Measurements from ENCODE around the gene FAM184B.

The FAM184B gene

GRCh38 chr4:17623451-17624001 is 157.9 kb downstream of the FAM184B start:
- Histone ChIP-seq H3K27me3 (ENCODE audit: control insufficient read depth, insufficient read depth, low read length) (no peaks in the 10 kb centered on the region), H3K4me1 (ENCODE audit: control insufficient read depth, low read depth, low read length) (no peaks in the 10 kb centered on the region), H3K9ac (ENCODE audit: low read length) (no peak overlapping the region), H3K9me3 (ENCODE audit: control insufficient read depth, low read depth, low read length) (no peaks in the 10 kb centered on the region), H3K36me3 (ENCODE audit: control insufficient read depth, low read depth, low read length) (peaks cover 86% of the 10 kb centered on the region), H3K27ac (ENCODE audit: low read length) (no peak overlapping the region), H3K4me3 (ENCODE audit: low read length) (no peak overlapping the region)

DNA sequence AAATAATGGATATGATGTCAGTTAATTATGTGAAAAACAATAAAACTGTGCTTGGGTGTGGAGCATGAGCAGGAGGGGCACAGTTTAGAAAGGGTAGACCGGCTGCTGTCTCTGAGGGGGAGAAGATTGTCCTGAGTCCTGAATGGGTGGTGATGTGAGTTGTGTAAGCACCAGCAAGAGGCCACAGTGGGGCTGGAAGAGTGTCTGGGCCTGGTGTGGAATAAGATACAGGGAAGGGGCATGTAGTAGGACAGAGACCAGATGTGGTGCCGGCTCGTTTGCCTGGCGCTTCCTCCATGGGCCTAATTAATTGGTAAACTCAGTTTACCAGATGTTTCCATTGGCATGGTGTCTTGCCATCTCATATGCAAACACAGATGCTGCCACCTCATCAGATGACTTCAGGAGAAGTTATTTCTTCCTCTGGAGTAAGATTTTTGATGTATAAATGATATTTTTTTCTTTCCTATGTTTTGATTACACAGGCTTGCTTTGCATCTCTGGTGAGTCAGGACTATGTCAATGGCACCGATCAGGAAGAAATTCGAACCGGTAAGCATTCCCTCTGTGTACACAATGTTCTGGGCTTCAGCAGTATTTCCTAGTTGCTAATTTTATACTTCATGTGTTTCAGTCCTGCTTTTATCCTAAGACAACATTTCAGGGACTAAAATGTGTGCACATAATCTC is 161.9 kb downstream of the FAM184B start:
- H3K4me1 ChIP-seq (ENCODE audit: control insufficient read depth, low read depth, low read length): no peaks in the 10 kb centered on the region
- no peak overlapping the region for H3K9ac ChIP-seq (ENCODE audit: low read length)
- H3K36me3 ChIP-seq (ENCODE audit: control insufficient read depth, low read depth, low read length): peaks cover 61% of the 10 kb centered on the region
- no peaks in the 10 kb centered on the region for H3K27me3 ChIP-seq (ENCODE audit: control insufficient read depth, insufficient read depth, low read length)
- no peak overlapping the region for H3K4me3 ChIP-seq (ENCODE audit: low read length)
- no peak overlapping the region for H3K27ac ChIP-seq (ENCODE audit: low read length)
- no peaks in the 10 kb centered on the region for H3K9me3 ChIP-seq (ENCODE audit: control insufficient read depth, low read depth, low read length)

GRCh38 chr4:17618926-17619325 is 162.5 kb downstream of the FAM184B start:
- H3K36me3 ChIP-seq (ENCODE audit: control insufficient read depth, low read depth, low read length): peaks cover 55% of the 10 kb centered on the region
- H3K4me1 ChIP-seq (ENCODE audit: control insufficient read depth, low read depth, low read length): no peaks in the 10 kb centered on the region
- no peak overlapping the region for H3K9ac ChIP-seq (ENCODE audit: low read length)

GRCh38 chr4:17616283-17616682 is 165.1 kb downstream of the FAM184B start:
- Histone ChIP-seq H3K9ac (ENCODE audit: low read length) (no peak overlapping the region), H3K9me3 (ENCODE audit: control insufficient read depth, low read depth, low read length) (no peaks in the 10 kb centered on the region), H3K4me3 (ENCODE audit: low read length) (no peak overlapping the region), H3K36me3 (ENCODE audit: control insufficient read depth, low read depth, low read length) (peaks cover 29% of the 10 kb centered on the region), H3K27me3 (ENCODE audit: control insufficient read depth, insufficient read depth, low read length) (no peaks in the 10 kb centered on the region), H3K27ac (ENCODE audit: low read length) (no peak overlapping the region), H3K4me1 (ENCODE audit: control insufficient read depth, low read depth, low read length) (no peaks in the 10 kb centered on the region)

More at GRCh38 chr4:17618926-17619325, 162.5 kb downstream of the FAM184B start:
- Histone ChIP-seq H3K27me3 (ENCODE audit: control insufficient read depth, insufficient read depth, low read length) (no peaks in the 10 kb centered on the region), H3K27ac (ENCODE audit: low read length) (no peak overlapping the region), H3K4me3 (ENCODE audit: low read length) (no peak overlapping the region), H3K9me3 (ENCODE audit: control insufficient read depth, low read depth, low read length) (no peaks in the 10 kb centered on the region)

- Histone ChIP-seq H3K36me3 (ENCODE audit: control insufficient read depth, low read depth, low read length) (peaks cover 14% of the 10 kb centered on the region), H3K9me3 (ENCODE audit: control insufficient read depth, low read depth, low read length) (no peaks in the 10 kb centered on the region), H3K4me3 (ENCODE audit: low read length) (peak within 1 kb of the TSS; percentile 88), H3K9ac (ENCODE audit: low read length) (peak within 1 kb of the TSS; percentile 98), H3K4me1 (ENCODE audit: control insufficient read depth, low read depth, low read length) (no peaks in the 10 kb centered on the region), H3K27me3 (ENCODE audit: control insufficient read depth, insufficient read depth, low read length) (no peaks in the 10 kb centered on the region), H3K27ac (ENCODE audit: low read length) (peak within 1 kb of the TSS; percentile 97)
These were observed 166.8 kb downstream of the FAM184B start, which contains the start of gene MED28 for GRCh38 chr4:17614416-17615299. TSS of gene MED28 (plus strand) at chr4:17614641. CDS start at chr4:17614655, 14 bp downstream.

GRCh38 chr4:17613761-17614415 is 167.5 kb downstream of the FAM184B start:
- peak overlapping the region; percentile 88 for H3K4me3 ChIP-seq (ENCODE audit: low read length)
- H3K4me1 ChIP-seq (ENCODE audit: control insufficient read depth, low read depth, low read length): no peaks in the 10 kb centered on the region
- peaks cover 14% of the 10 kb centered on the region for H3K36me3 ChIP-seq (ENCODE audit: control insufficient read depth, low read depth, low read length)
- peak overlapping the region; percentile 98 for H3K9ac ChIP-seq (ENCODE audit: low read length)
- H3K9me3 ChIP-seq (ENCODE audit: control insufficient read depth, low read depth, low read length): no peaks in the 10 kb centered on the region
- no peaks in the 10 kb centered on the region for H3K27me3 ChIP-seq (ENCODE audit: control insufficient read depth, insufficient read depth, low read length)
- no peak overlapping the region for H3K27ac ChIP-seq (ENCODE audit: low read length)

GRCh38 chr4:17605236-17605635 is 176.2 kb downstream of the FAM184B start:
- H3K9ac ChIP-seq (ENCODE audit: low read length): no peak overlapping the region
- H3K27ac ChIP-seq (ENCODE audit: low read length): no peak overlapping the region
- no peaks in the 10 kb centered on the region for H3K4me1 ChIP-seq (ENCODE audit: control insufficient read depth, low read depth, low read length)
- H3K36me3 ChIP-seq (ENCODE audit: control insufficient read depth, low read depth, low read length): peaks cover 43% of the 10 kb centered on the region
- no peak overlapping the region for H3K4me3 ChIP-seq (ENCODE audit: low read length)
- no peaks in the 10 kb centered on the region for H3K27me3 ChIP-seq (ENCODE audit: control insufficient read depth, insufficient read depth, low read length)
- no peaks in the 10 kb centered on the region for H3K9me3 ChIP-seq (ENCODE audit: control insufficient read depth, low read depth, low read length)

DNA sequence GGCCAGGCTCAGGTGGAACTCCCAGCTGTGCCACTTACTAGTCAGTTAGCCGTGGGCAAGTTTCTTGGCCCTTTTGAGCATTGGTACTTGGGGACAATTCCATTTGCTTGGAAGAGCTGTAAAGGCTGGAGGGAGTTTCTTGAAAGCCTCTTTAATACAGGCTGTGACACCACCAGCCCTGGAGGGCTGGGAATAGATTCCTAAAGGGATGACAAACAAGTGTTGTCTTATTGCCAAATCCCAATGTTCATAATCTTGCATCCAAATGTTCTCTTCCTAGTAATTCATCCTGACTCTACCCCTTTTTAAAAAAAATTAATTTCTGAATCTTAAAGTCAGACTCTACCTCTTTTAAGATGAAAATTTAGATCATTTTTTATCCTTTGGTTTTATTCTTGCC is 181.6 kb downstream of the FAM184B start:
- Histone ChIP-seq H3K27me3 (ENCODE audit: control insufficient read depth, insufficient read depth, low read length) (no peaks in the 10 kb centered on the region), H3K9ac (ENCODE audit: low read length) (no peak overlapping the region), H3K9me3 (ENCODE audit: control insufficient read depth, low read depth, low read length) (no peaks in the 10 kb centered on the region), H3K4me1 (ENCODE audit: control insufficient read depth, low read depth, low read length) (no peaks in the 10 kb centered on the region), H3K36me3 (ENCODE audit: control insufficient read depth, low read depth, low read length) (peaks cover 29% of the 10 kb centered on the region), H3K4me3 (ENCODE audit: low read length) (no peak overlapping the region), H3K27ac (ENCODE audit: low read length) (no peak overlapping the region)

GRCh38 chr4:17597517-17597916 is 183.9 kb downstream of the FAM184B start:
- H3K36me3 ChIP-seq (ENCODE audit: control insufficient read depth, low read depth, low read length): peaks cover 29% of the 10 kb centered on the region
- no peak overlapping the region for H3K27ac ChIP-seq (ENCODE audit: low read length)
- H3K9ac ChIP-seq (ENCODE audit: low read length): no peak overlapping the region
- no peak overlapping the region for H3K4me3 ChIP-seq (ENCODE audit: low read length)
- H3K27me3 ChIP-seq (ENCODE audit: control insufficient read depth, insufficient read depth, low read length): no peaks in the 10 kb centered on the region
- no peaks in the 10 kb centered on the region for H3K4me1 ChIP-seq (ENCODE audit: control insufficient read depth, low read depth, low read length)
- H3K9me3 ChIP-seq (ENCODE audit: control insufficient read depth, low read depth, low read length): no peaks in the 10 kb centered on the region

GRCh38 chr4:17595471-17596005 is 185.9 kb downstream of the FAM184B start:
- Histone ChIP-seq H3K4me1 (ENCODE audit: control insufficient read depth, low read depth, low read length) (no peaks in the 10 kb centered on the region), H3K9ac (ENCODE audit: low read length) (no peak overlapping the region), H3K4me3 (ENCODE audit: low read length) (no peak overlapping the region), H3K9me3 (ENCODE audit: control insufficient read depth, low read depth, low read length) (no peaks in the 10 kb centered on the region), H3K36me3 (ENCODE audit: control insufficient read depth, low read depth, low read length) (peaks cover 20% of the 10 kb centered on the region), H3K27me3 (ENCODE audit: control insufficient read depth, insufficient read depth, low read length) (no peaks in the 10 kb centered on the region), H3K27ac (ENCODE audit: low read length) (no peak overlapping the region)

DNA sequence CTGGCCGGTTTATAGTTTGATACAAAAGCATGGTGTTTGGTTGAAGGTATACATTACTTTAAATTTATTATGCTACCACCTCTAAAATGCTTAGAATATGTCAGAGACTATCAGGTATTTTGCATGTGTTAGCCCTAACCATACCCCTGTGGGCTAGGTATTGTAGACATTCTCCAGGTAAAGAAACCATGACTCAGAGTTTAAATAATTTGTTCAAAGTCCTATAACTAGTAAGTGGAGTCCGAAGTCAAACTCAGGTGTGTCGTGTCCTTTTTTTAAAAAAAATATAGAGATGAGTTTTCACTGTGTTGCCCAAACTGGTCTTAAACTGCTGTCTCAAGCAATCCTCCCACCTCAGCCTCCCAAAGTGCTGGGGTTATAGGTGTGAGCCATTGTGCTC is 192.1 kb downstream of the FAM184B start:
- H3K27ac ChIP-seq (ENCODE audit: low read length): no peak overlapping the region
- H3K4me3 ChIP-seq (ENCODE audit: low read length): no peak overlapping the region
- peaks cover 5% of the 10 kb centered on the region for H3K4me1 ChIP-seq (ENCODE audit: control insufficient read depth, low read depth, low read length)
- peaks cover 28% of the 10 kb centered on the region for H3K36me3 ChIP-seq (ENCODE audit: control insufficient read depth, low read depth, low read length)
- H3K9me3 ChIP-seq (ENCODE audit: control insufficient read depth, low read depth, low read length): no peaks in the 10 kb centered on the region
- no peak overlapping the region for H3K9ac ChIP-seq (ENCODE audit: low read length)
- no peaks in the 10 kb centered on the region for H3K27me3 ChIP-seq (ENCODE audit: control insufficient read depth, insufficient read depth, low read length)
